Peyer's patch (tissue), 4 donors: ENCODE results near the gene SPTB. TPM values are rescaled to one million over a fixed set of nuclear protein-coding genes. Genes with fewer than 3 reads are reported as not detected.
"Not testable (repeated sequence)": the region's sequence is repeated elsewhere in the genome, so short reads cannot be mapped to it uniquely, and the experiment has no call there.

Experiments used
- DNase-seq, 3 donors: peaks; one replicate each; pipeline ENCODE4 v3.0.0-alpha.2; 2017 to 2019
- H3K27ac ChIP-seq, 4 donors: fragments of 200-600 bp; sonication (generic); one replicate each; pipeline ENCODE4 v1.5.1; 2016 to 2019
- H3K27me3 ChIP-seq, 2 donors: fragments of 200-600 bp; sonication (generic); one replicate each; pipeline ENCODE4 v1.5.1; 2019
- H3K36me3 ChIP-seq, 3 donors: fragments of 200-600 bp; sonication (generic); one replicate each; pipeline ENCODE4 v1.5.1; 2016 to 2019
- H3K4me1 ChIP-seq, 4 donors: fragments of 200-600 bp; sonication (generic); one replicate each; pipeline ENCODE4 v1.5.1; 2016 to 2019
- H3K4me3 ChIP-seq, 4 donors: fragments of 200-600 bp; sonication (generic); 1 replicate in 3 of 4; 2 replicates in 1 of 4; pipeline ENCODE4 v1.5.1; 2016 to 2019; ENCODE audit warnings: mild to moderate bottlenecking in 1 of 4
- H3K9me3 ChIP-seq, 4 donors: fragments of 200-600 bp; sonication (generic); one replicate each; pipeline ENCODE4 v1.5.1; 2016 to 2019; ENCODE audit warnings: mild to moderate bottlenecking in 1 of 4
- CTCF ChIP-seq, 6 experiments: fragments of 450-650 bp in 4 of 6; fragments of 200-600 bp in 2 of 6; sonication (generic) in 1 of 6; IDR thresholded peaks; one replicate each; pipeline ENCODE4 v1.5.1; 2017 to 2019; ENCODE audit warnings: antibody characterized with exemption in 6 of 6, mild to moderate bottlenecking in 3 of 6, moderate library complexity in 1 of 6
- POLR2A ChIP-seq, 2 donors: fragments of 450-650 bp; IDR thresholded peaks; one replicate each; pipeline ENCODE4 v1.5.1; 2017; ENCODE audit warnings: antibody characterized with exemption in 2 of 2, mild to moderate bottlenecking in 2 of 2, moderate library complexity in 2 of 2
- total RNA-seq, 4 donors: library from RNA; depleted of rRNA; stranded (reverse); fragments of >200 nt; gene quantifications; one replicate each; pipeline ENCODE4 v1.1.0, GENCODE V29; 2016

The SPTB gene
- total RNA-seq, 4 donors from 2014 or later: 0.57 to 2.5 (median 0.94) TPM; not detected in 1

GRCh38 chr14:64915797-64916196, 36.1 kb upstream of the SPTB start:
- Histone ChIP-seq H3K36me3 (no peaks in the 10 kb centered on the region), H3K27me3 (no peaks in the 10 kb centered on the region), H3K4me3 (no peak overlapping the region), H3K27ac (no peak overlapping the region), H3K4me1 (peaks cover 0 to 20% (median 6%) of the 10 kb centered on the region in 4 donors), H3K9me3 (no peaks in the 10 kb centered on the region)
- DNase-seq: no peak
- TF ChIP-seq POLR2A (IDR thresholded peaks at IDR 0.05) (no peak), CTCF (IDR thresholded peaks at IDR 0.05) (no peak)

GRCh38 chr14:64915029-64915424, 35.3 kb upstream of the SPTB start:
- Histone ChIP-seq H3K9me3 (no peaks in the 10 kb centered on the region), H3K27me3 (no peaks in the 10 kb centered on the region), H3K36me3 (no peaks in the 10 kb centered on the region), H3K27ac (peak overlapping the region; percentile 92 to 94 (median 93)), H3K4me1 (peaks cover 0 to 20% (median 6%) of the 10 kb centered on the region in 4 donors), H3K4me3 (peak overlapping the region; percentile 62 to 88 (median 74))
- DNase-seq: no peak
- TF ChIP-seq CTCF (IDR thresholded peaks at IDR 0.05) (no peak), POLR2A (IDR thresholded peaks at IDR 0.05) (no peak)

- no peaks in the 10 kb centered on the region for H3K9me3 ChIP-seq
- H3K27me3 ChIP-seq: no peaks in the 10 kb centered on the region
- H3K4me3 ChIP-seq: peak within 1 kb of the TSS; percentile 62 to 88 (median 74)
- TF ChIP-seq POLR2A (IDR thresholded peaks at IDR 0.05) (peak; percentile 69 to 81), CTCF (IDR thresholded peaks at IDR 0.05) (no peak)
- no peaks in the 10 kb centered on the region for H3K36me3 ChIP-seq
- DNase-seq: peak; percentile 97 to 99 (median 98)
- H3K27ac ChIP-seq: peak within 1 kb of the TSS; percentile 92 to 94 (median 93)
- peaks cover 0 to 20% (median 6%) of the 10 kb centered on the region in 4 donors for H3K4me1 ChIP-seq
Observed at GRCh38 chr14:64914237-64915028, 34.7 kb upstream of the SPTB start, which contains the start of gene CHURC1. Gene CHURC1 (plus strand): TSS chr14:64914455. CDS start chr14:64914496, 41 bp downstream.

GRCh38 chr14:64913477-64913876, 33.8 kb upstream of the SPTB start:
- Histone ChIP-seq H3K27ac (peak overlapping the region in 2 of 4 donors; percentile 92 to 93), H3K4me3 (peak overlapping the region in 2 of 4 donors; percentile 77 to 88), H3K4me1 (peaks cover 0 to 19% (median 6%) of the 10 kb centered on the region in 4 donors)
- DNase-seq, H3K27me3 ChIP-seq, H3K36me3 ChIP-seq, H3K9me3 ChIP-seq: not testable (repeated sequence)

DNA sequence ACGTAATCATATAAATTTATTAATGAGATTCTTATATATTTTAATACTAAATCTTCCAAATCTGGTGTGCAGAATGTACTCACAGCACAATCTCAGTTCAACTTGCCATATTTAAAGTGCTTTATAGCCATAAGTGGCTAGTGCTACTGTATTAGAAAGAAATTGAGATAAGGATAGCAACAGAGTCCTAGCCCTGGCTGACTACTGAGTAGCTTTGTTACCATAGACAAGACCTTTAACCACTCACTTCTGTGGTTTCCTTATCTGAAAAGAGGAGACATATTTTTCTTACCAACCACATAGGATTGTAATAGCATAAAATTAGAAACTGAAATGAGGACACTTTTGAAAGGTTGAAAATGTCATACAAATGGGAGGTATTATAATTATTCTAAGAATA, 32.6 kb upstream of the SPTB start:
- no peak for TF ChIP-seq CTCF (IDR thresholded peaks at IDR 0.05)

DNA sequence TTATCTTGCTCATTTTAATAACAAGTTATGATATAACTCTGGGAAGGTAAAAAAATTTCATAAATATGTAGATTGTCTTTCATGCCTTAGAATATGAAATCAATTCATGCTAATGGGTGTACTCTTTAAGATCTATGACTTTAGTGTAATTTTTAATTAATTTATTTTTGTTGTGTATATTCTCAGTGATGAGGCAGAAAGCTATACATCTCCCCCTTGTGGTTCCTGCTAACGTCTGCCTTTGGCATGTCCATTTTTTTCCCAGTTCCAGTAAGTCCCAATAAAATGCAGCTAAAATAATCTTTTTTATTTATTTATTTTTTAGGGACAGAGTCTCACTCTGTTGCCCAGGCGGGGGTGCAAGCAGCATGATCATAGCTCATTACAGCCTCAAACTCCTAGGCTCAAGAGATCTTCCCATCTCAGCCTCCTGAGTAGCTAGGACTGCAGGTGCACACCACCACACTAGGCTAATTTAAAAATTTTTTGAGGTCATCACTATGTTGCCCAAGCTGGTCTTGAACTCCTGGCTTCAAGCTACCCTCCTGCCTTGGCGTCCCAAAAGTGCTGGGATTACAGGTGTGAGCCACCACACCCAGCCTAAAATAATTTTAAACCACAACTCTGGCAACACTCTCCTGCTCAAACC, 31.3 kb upstream of the SPTB start:
- H3K4me3 ChIP-seq: no peak overlapping the region
- H3K27ac ChIP-seq: no peak overlapping the region
- no peaks in the 10 kb centered on the region for H3K36me3 ChIP-seq
- H3K9me3 ChIP-seq: no peaks in the 10 kb centered on the region
- H3K4me1 ChIP-seq: peaks cover 0 to 11% (median 5%) of the 10 kb centered on the region in 4 donors
- no peak for DNase-seq
- no peaks in the 10 kb centered on the region for H3K27me3 ChIP-seq
- TF ChIP-seq POLR2A (IDR thresholded peaks at IDR 0.05): no peak
- peak in 5 of 6 experiments; percentile 13 to 48 (median 43) for TF ChIP-seq CTCF (IDR thresholded peaks at IDR 0.05)

More for the DNA sequence above, 32.6 kb upstream of the SPTB start:
- Histone ChIP-seq H3K4me1 (peaks cover 0 to 16% (median 6%) of the 10 kb centered on the region in 4 donors), H3K27me3 (no peaks in the 10 kb centered on the region), H3K4me3 (no peak overlapping the region), H3K27ac (no peak overlapping the region), H3K36me3 (no peaks in the 10 kb centered on the region), H3K9me3 (no peaks in the 10 kb centered on the region)
- no peak for DNase-seq
